Neural progenitor cell (in vitro differentiated cells): ENCODE data around the gene CDK18. TPM values are rescaled to one million over a fixed set of nuclear protein-coding genes. Genes with fewer than 3 reads are reported as not detected.
"Not testable (repeated sequence)": the region's sequence is repeated elsewhere in the genome, so short reads cannot be mapped to it uniquely, and the experiment has no call there.

Experiments
- DNase-seq: peaks from one replicate; pipeline ENCODE4 v3.0.0-alpha.2; 2016; ENCODE audit warnings: low spot score
- H2AFZ ChIP-seq: fragments of 200-600 bp; sonication (generic); replicated peaks from 2 replicates; pipeline ENCODE4 v1.6.1; 2016; ENCODE audit warnings: antibody characterized with exemption
- H3F3A ChIP-seq: fragments of 200-600 bp; sonication (generic); 2 replicates; pipeline ENCODE4 v1.6.1; 2016; ENCODE audit warnings: antibody characterized with exemption, low read depth
- H3K27ac ChIP-seq: fragments of 200-600 bp; sonication (generic); 2 replicates; pipeline ENCODE4 v1.5.1; 2016; ENCODE audit warnings: mild to moderate bottlenecking
- H3K27me3 ChIP-seq: fragments of 200-600 bp; sonication (generic); 2 replicates; pipeline ENCODE4 v1.6.1; 2016; ENCODE audit warnings: mild to moderate bottlenecking, moderate library complexity
- H3K36me3 ChIP-seq: fragments of 200-600 bp; sonication (generic); 2 replicates; pipeline ENCODE4 v1.5.1; 2016
- H3K4me1 ChIP-seq: fragments of 200-600 bp; sonication (generic); 2 replicates; pipeline ENCODE4 v1.6.1; 2016; ENCODE audit warnings: mixed run types
- H3K4me2 ChIP-seq: fragments of 200-600 bp; sonication (generic); 2 replicates; pipeline ENCODE4 v1.6.1; 2016
- H3K4me3 ChIP-seq: fragments of 200-600 bp; sonication (generic); 2 replicates; pipeline ENCODE4 v1.5.1; 2016
- H3K79me2 ChIP-seq: fragments of 200-600 bp; sonication (generic); 2 replicates; pipeline ENCODE4 v1.6.1; 2016; ENCODE audit warnings: low read depth
- H3K9ac ChIP-seq: fragments of 200-600 bp; sonication (generic); 2 replicates; pipeline ENCODE4 v1.6.1; 2016
- H3K9me3 ChIP-seq: fragments of 200-600 bp; sonication (generic); 2 replicates; pipeline ENCODE4 v1.5.1; 2016; ENCODE audit warnings: low read depth
- H4K20me1 ChIP-seq: fragments of 200-600 bp; sonication (generic); 2 replicates; pipeline ENCODE4 v1.6.1; 2016; ENCODE audit warnings: low read depth
- H3K27ac Mint-ChIP-seq: 3 replicates; pipeline ENCODE4 v1.8.0; 2021; ENCODE audit warnings: mixed read lengths
- H3K27me3 Mint-ChIP-seq: 2 replicates; pipeline ENCODE4 v1.8.0; 2022; ENCODE audit warnings: low read depth, mild to moderate bottlenecking, inconsistent platforms, moderate library complexity, mixed read lengths; ENCODE audit not compliant: insufficient read depth
- H3K36me3 Mint-ChIP-seq: 3 replicates; pipeline ENCODE4 v1.8.0; 2021; ENCODE audit warnings: mixed read lengths
- H3K4me1 Mint-ChIP-seq: 3 replicates; pipeline ENCODE4 v1.8.0; 2021; ENCODE audit warnings: mixed read lengths
- H3K4me3 Mint-ChIP-seq: 3 replicates; pipeline ENCODE4 v1.8.0; 2021; ENCODE audit warnings: mild to moderate bottlenecking, moderate library complexity, mixed read lengths
- H3K9me3 Mint-ChIP-seq: 3 replicates; pipeline ENCODE4 v1.8.0; 2020; ENCODE audit warnings: mixed read lengths
- EZH2 ChIP-seq: fragments of 200-600 bp; sonication (generic); IDR thresholded peaks from 2 replicates; pipeline ENCODE4 v1.6.1; 2017; ENCODE audit warnings: antibody characterized with exemption, mild to moderate bottlenecking, moderate library complexity
- EZH2phosphoT487 ChIP-seq: fragments of 200-600 bp; sonication (generic); IDR thresholded peaks from 2 replicates; pipeline ENCODE4 v1.6.1; 2017; ENCODE audit warnings: antibody characterized with exemption
- total RNA-seq: library from RNA; depleted of rRNA; stranded (reverse); fragments of >200 nt; gene quantifications from 2 replicates; pipeline ENCODE4 v1.2.3, GENCODE V29; 2015; ENCODE audit warnings: low replicate concordance
- TF ChIP-seq, protein P1 (sequence below): fragments of 200-600 bp; sonication (generic); IDR thresholded peaks from 2 replicates; pipeline ENCODE4 v1.5.1; 2017; ENCODE audit warnings: antibody characterized with exemption, mild to moderate bottlenecking

The CDK18 gene
- total RNA-seq, 1 donor from 2014 or later, result 14.1 TPM

- peak overlapping the region; percentile 78 for H3K4me2 ChIP-seq
- peak; percentile 89 for DNase-seq
Observed at GRCh38 chr1:205481629-205482151, 22.8 kb upstream of the CDK18 start.

GRCh38 chr1:205482587-205482986 is 21.9 kb upstream of the CDK18 start:
- not testable (repeated sequence) for H3K27ac ChIP-seq, H3K9ac ChIP-seq, H3K9me3 ChIP-seq, H4K20me1 ChIP-seq, H3K36me3 ChIP-seq, DNase-seq, H2AFZ ChIP-seq, H3K36me3 Mint-ChIP-seq, H3K4me2 ChIP-seq, H3K4me3 Mint-ChIP-seq, H3K27ac Mint-ChIP-seq, H3K4me3 ChIP-seq, H3K9me3 Mint-ChIP-seq, H3K79me2 ChIP-seq
- peaks cover 26% of the 10 kb centered on the region for H3K4me1 ChIP-seq
- Mint-ChIP-seq H3K27me3 (peaks cover 35% of the 10 kb centered on the region), H3K4me1 (peaks cover 44% of the 10 kb centered on the region)
- peaks cover 40% of the 10 kb centered on the region for H3K27me3 ChIP-seq
- peaks cover 20% of the 10 kb centered on the region for H3F3A ChIP-seq

More at GRCh38 chr1:205481629-205482151, 22.8 kb upstream of the CDK18 start:
- no peak overlapping the region for H3K27ac Mint-ChIP-seq
- Histone ChIP-seq H3K79me2 (no peaks in the 10 kb centered on the region), H3K9ac (no peak overlapping the region), H3K9me3 (no peaks in the 10 kb centered on the region), H3K27me3 (peaks cover 40% of the 10 kb centered on the region), H2AFZ (no peak overlapping the region), H4K20me1 (peaks cover 6% of the 10 kb centered on the region), H3K4me3 (no peak overlapping the region), H3K4me1 (peaks cover 26% of the 10 kb centered on the region), H3F3A (peaks cover 20% of the 10 kb centered on the region), H3K36me3 (no peaks in the 10 kb centered on the region), H3K27ac (no peak overlapping the region)
- no peaks in the 10 kb centered on the region for H3K36me3 Mint-ChIP-seq
- peaks cover 29% of the 10 kb centered on the region for H3K27me3 Mint-ChIP-seq
- H3K4me3 Mint-ChIP-seq, result no peak overlapping the region
- no peaks in the 10 kb centered on the region for H3K9me3 Mint-ChIP-seq
- peaks cover 43% of the 10 kb centered on the region for H3K4me1 Mint-ChIP-seq
- TF ChIP-seq, protein P1, sequence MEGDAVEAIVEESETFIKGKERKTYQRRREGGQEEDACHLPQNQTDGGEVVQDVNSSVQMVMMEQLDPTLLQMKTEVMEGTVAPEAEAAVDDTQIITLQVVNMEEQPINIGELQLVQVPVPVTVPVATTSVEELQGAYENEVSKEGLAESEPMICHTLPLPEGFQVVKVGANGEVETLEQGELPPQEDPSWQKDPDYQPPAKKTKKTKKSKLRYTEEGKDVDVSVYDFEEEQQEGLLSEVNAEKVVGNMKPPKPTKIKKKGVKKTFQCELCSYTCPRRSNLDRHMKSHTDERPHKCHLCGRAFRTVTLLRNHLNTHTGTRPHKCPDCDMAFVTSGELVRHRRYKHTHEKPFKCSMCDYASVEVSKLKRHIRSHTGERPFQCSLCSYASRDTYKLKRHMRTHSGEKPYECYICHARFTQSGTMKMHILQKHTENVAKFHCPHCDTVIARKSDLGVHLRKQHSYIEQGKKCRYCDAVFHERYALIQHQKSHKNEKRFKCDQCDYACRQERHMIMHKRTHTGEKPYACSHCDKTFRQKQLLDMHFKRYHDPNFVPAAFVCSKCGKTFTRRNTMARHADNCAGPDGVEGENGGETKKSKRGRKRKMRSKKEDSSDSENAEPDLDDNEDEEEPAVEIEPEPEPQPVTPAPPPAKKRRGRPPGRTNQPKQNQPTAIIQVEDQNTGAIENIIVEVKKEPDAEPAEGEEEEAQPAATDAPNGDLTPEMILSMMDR, result no peak
- TF ChIP-seq EZH2 (no peak), EZH2phosphoT487 (peak; percentile 64)

GRCh38 chr1:205483372-205483771 is 21.1 kb upstream of the CDK18 start:
- H2AFZ ChIP-seq, result no peak overlapping the region
- H3K9me3 Mint-ChIP-seq, result no peaks in the 10 kb centered on the region
- peaks cover 42% of the 10 kb centered on the region for H3K4me1 Mint-ChIP-seq

More at GRCh38 chr1:205483372-205483771, 21.1 kb upstream of the CDK18 start:
- H3K9me3 ChIP-seq, result no peaks in the 10 kb centered on the region
- no peak overlapping the region for H3K9ac ChIP-seq
- no peak overlapping the region for H3K27ac ChIP-seq
- Mint-ChIP-seq H3K27me3 (peaks cover 39% of the 10 kb centered on the region), H3K27ac (no peak overlapping the region), H3K36me3 (no peaks in the 10 kb centered on the region), H3K4me3 (no peak overlapping the region)
- H3K36me3 ChIP-seq, result no peaks in the 10 kb centered on the region
- DNase-seq, result no peak
- H3K79me2 ChIP-seq, result no peaks in the 10 kb centered on the region
- peaks cover 6% of the 10 kb centered on the region for H4K20me1 ChIP-seq
- H3K27me3 ChIP-seq, result peaks cover 40% of the 10 kb centered on the region
- H3F3A ChIP-seq, result peaks cover 20% of the 10 kb centered on the region
- TF ChIP-seq, protein P1, result no peak
- no peak for TF ChIP-seq EZH2
- no peak for TF ChIP-seq EZH2phosphoT487
- H3K4me2 ChIP-seq, result no peak overlapping the region
- peaks cover 26% of the 10 kb centered on the region for H3K4me1 ChIP-seq
- H3K4me3 ChIP-seq, result no peak overlapping the region
